Thyroid gland (tissue), 4 donors: ENCODE measurements around the gene P2RX7. TPM values are rescaled to one million over a fixed set of nuclear protein-coding genes. Genes with fewer than 3 reads are reported as not detected.

ENCODE experiments used
- DNase-seq, 2 donors: peaks; one replicate each; pipeline ENCODE4 v3.0.0-alpha.2; 2019
- H3K27ac ChIP-seq, 3 donors: fragments of 200-600 bp; sonication (generic); 1 replicate in 2 of 3; 2 replicates in 1 of 3; pipeline ENCODE4 v1.5.1; 2016 to 2019; ENCODE audit warnings: mild to moderate bottlenecking in 1 of 3, moderate library complexity in 1 of 3
- H3K27me3 ChIP-seq: fragments of 200-600 bp; sonication (generic); one replicate; pipeline ENCODE4 v1.5.1; 2019
- H3K36me3 ChIP-seq, 2 donors: fragments of 200-600 bp; sonication (generic); one replicate each; pipeline ENCODE4 v1.5.1; 2016 to 2019
- H3K4me1 ChIP-seq, 2 donors: fragments of 200-600 bp; sonication (generic); one replicate each; pipeline ENCODE4 v1.5.1; 2017 to 2019
- H3K4me3 ChIP-seq, 3 donors: fragments of 200-600 bp; sonication (generic); replicated peaks in 1 of 3; 1 replicate in 2 of 3; 2 replicates in 1 of 3; pipeline ENCODE4 v1.5.1; 2016; ENCODE audit warnings: mild to moderate bottlenecking in 1 of 3
- H3K9me3 ChIP-seq: fragments of 200-600 bp; sonication (generic); one replicate; pipeline ENCODE4 v1.5.1; 2017
- CTCF ChIP-seq, 6 experiments: fragments of 200-600 bp in 3 of 6; fragments of 450-650 bp in 3 of 6; sonication (generic) in 3 of 6; IDR thresholded peaks; one replicate each; pipeline ENCODE4 v1.5.1; 2016 to 2019; ENCODE audit warnings: antibody characterized with exemption in 6 of 6, mild to moderate bottlenecking in 2 of 6, inconsistent platforms in 1 of 6, moderate library complexity in 1 of 6
- POLR2A ChIP-seq, 2 donors: fragments of 450-650 bp; IDR thresholded peaks; one replicate each; pipeline ENCODE4 v1.6.1; 2017; ENCODE audit warnings: antibody characterized with exemption in 2 of 2, mild to moderate bottlenecking in 2 of 2, moderate library complexity in 1 of 2
- WGBS, 2 donors: methylation state at CpG; one replicate each; pipeline ENCODE4 v1.1.5; 2017; 5-methylcytosine and 5-hydroxymethylcytosine counted together
- intact Hi-C: fragments of 100-400 bp; cut with DNase I; formaldehyde crosslinking; loops from one replicate; pipeline ENCODE4 v1.15.1; 2023
- total RNA-seq, 4 donors: library from RNA; depleted of rRNA; stranded (reverse); fragments of >200 nt; gene quantifications; one replicate each; pipeline ENCODE4 v1.2.3, GENCODE V29; 2016

The P2RX7 gene
- total RNA-seq, 4 donors from 2014 or later, result 0.44 to 1.5 (median 0.73) TPM

GRCh38 chr12:121182222-121182893 lies 49.7 kb downstream of the P2RX7 start:
- DNase-seq, result no peak
- Histone ChIP-seq H3K27ac (no peak overlapping the region), H3K4me1 (no peaks in the 10 kb centered on the region), H3K9me3 (no peaks in the 10 kb centered on the region), H3K36me3 (no peaks in the 10 kb centered on the region), H3K27me3 (no peaks in the 10 kb centered on the region), H3K4me3 (no peak overlapping the region)
- TF ChIP-seq CTCF (IDR thresholded peaks at IDR 0.05) (no peak), POLR2A (IDR thresholded peaks at IDR 0.05) (no peak)
- intact Hi-C loops, result no loop called here
- 90 to 92% methylated on average over 3 of the region's 3 CpGs for WGBS, 2 donors

GRCh38 chr12:121184425-121184824 lies 51.7 kb downstream of the P2RX7 start:
- H3K36me3 ChIP-seq, result no peaks in the 10 kb centered on the region
- 54 to 76% methylated on average over 3 to 9 of the region's 15 CpGs for WGBS, 2 donors
- no peak for DNase-seq
- H3K4me1 ChIP-seq, result no peaks in the 10 kb centered on the region
- no peak overlapping the region for H3K27ac ChIP-seq
- no peak overlapping the region for H3K4me3 ChIP-seq
- TF ChIP-seq CTCF (IDR thresholded peaks at IDR 0.05), result no peak
- no peaks in the 10 kb centered on the region for H3K27me3 ChIP-seq
- H3K9me3 ChIP-seq, result no peaks in the 10 kb centered on the region
- intact Hi-C loops, result no loop called here

- Histone ChIP-seq H3K4me1 (no peaks in the 10 kb centered on the region), H3K27ac (no peak overlapping the region), H3K4me3 (no peak overlapping the region), H3K36me3 (no peaks in the 10 kb centered on the region), H3K9me3 (no peaks in the 10 kb centered on the region), H3K27me3 (no peaks in the 10 kb centered on the region)
- intact Hi-C loops, result no loop called here
- no peak for TF ChIP-seq CTCF (IDR thresholded peaks at IDR 0.05)
- TF ChIP-seq POLR2A (IDR thresholded peaks at IDR 0.05), result no peak
- 93 to 97% methylated on average over 7 of the region's 7 CpGs for WGBS, 2 donors
- no peak for DNase-seq
Observed at GRCh38 chr12:121184984-121185889, 52.6 kb downstream of the P2RX7 start.

GRCh38 chr12:121186826-121187225 lies 54.1 kb downstream of the P2RX7 start:
- Histone ChIP-seq H3K27ac (no peak overlapping the region), H3K27me3 (no peaks in the 10 kb centered on the region), H3K4me1 (no peaks in the 10 kb centered on the region), H3K4me3 (no peak overlapping the region), H3K36me3 (no peaks in the 10 kb centered on the region), H3K9me3 (no peaks in the 10 kb centered on the region)
- TF ChIP-seq POLR2A (IDR thresholded peaks at IDR 0.05) (no peak), CTCF (IDR thresholded peaks at IDR 0.05) (no peak)
- 81 to 87% methylated on average over 2 of the region's 2 CpGs for WGBS, 2 donors
- no peak for DNase-seq
- intact Hi-C loops, result no loop called here

- Histone ChIP-seq H3K4me1 (no peaks in the 10 kb centered on the region), H3K9me3 (no peaks in the 10 kb centered on the region), H3K27ac (no peak overlapping the region), H3K36me3 (no peaks in the 10 kb centered on the region), H3K4me3 (no peak overlapping the region), H3K27me3 (no peaks in the 10 kb centered on the region)
- no peak for TF ChIP-seq CTCF (IDR thresholded peaks at IDR 0.05)
- no peak for TF ChIP-seq POLR2A (IDR thresholded peaks at IDR 0.05)
- intact Hi-C loops, result no loop called here
- DNase-seq, result no peak
- 82 to 84% methylated on average over 7 of the region's 7 CpGs for WGBS, 2 donors
Observed at GRCh38 chr12:121187501-121187900, 54.8 kb downstream of the P2RX7 start.
